GM21576 (cell line): ENCODE data around the gene RNF44.
"Not testable (repeated sequence)": the region's sequence is repeated elsewhere in the genome, so short reads cannot be mapped to it uniquely, and the experiment has no call there.

Experiments used
- ATAC-seq: cut with Tn5 transposase; IDR thresholded peaks from one replicate; pipeline ENCODE4 v1.9.1; 2021; ENCODE audit warnings: mild to moderate bottlenecking, moderate library complexity; ENCODE audit not compliant: unreplicated experiment

The RNF44 gene

GRCh38 chr5:176521699-176522263 is 15.4 kb downstream of the RNF44 start:
- no peak for ATAC-seq

GRCh38 chr5:176521286-176521685 is 15.9 kb downstream of the RNF44 start:
- ATAC-seq, result no peak

GRCh38 chr5:176519810-176520720 is 17.1 kb downstream of the RNF44 start:
- no peak for ATAC-seq

DNA sequence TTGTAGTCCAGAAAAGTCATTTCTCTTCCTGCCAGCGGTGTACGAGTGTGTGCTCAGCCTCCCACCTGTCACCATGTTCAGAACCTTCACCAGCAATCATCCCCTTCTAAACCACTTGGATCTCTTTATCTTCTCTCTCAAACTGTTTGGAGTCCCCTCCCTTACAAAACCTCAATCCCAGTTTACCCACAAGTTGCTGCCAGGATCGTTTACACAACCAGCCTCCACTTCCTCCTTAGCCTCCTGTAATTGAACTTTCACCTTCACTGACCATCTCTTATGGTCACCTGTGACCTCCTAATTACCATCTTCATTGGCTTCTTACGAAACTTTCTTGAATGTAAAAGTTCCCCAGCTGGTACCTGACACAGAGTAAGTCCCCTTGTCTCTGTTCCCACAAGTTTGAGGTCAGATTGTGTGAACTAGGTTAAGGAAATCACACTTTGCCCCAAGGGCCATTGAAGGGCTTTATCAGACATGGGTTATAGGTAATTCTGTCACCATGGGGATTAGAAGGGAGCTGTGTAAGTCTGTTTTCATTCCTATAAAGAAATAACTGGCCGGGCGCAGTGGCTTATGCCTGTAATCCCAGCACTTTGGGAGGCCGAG is 20.0 kb downstream of the RNF44 start:
- ATAC-seq, result no peak

- ATAC-seq, result no peak
Observed at GRCh38 chr5:176515396-176515795, 21.8 kb downstream of the RNF44 start.

- ATAC-seq, result no peak
Observed at GRCh38 chr5:176514244-176514950, 22.8 kb downstream of the RNF44 start.

- no peak for ATAC-seq
Observed at GRCh38 chr5:176513788-176514187, 23.4 kb downstream of the RNF44 start.

DNA sequence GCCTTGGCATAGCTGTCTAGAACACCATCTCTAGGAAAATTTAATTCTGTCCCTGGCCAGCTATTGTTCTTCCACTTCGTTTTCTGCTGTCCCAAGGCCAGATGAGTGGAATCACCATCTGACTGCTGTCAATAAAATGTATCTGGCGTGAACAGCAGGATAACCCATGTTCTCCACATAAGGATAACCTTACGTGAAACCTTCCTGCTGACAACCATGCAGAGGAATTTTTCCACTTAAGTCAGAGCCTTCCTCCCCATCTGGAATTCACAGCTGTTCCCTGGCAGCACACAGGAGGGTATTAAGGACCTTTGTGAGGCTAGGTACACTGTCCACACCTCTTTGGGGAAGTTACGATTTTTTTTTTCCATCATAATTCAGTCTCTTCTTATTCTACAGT is 28.6 kb downstream of the RNF44 start:
- ATAC-seq, result no peak

DNA sequence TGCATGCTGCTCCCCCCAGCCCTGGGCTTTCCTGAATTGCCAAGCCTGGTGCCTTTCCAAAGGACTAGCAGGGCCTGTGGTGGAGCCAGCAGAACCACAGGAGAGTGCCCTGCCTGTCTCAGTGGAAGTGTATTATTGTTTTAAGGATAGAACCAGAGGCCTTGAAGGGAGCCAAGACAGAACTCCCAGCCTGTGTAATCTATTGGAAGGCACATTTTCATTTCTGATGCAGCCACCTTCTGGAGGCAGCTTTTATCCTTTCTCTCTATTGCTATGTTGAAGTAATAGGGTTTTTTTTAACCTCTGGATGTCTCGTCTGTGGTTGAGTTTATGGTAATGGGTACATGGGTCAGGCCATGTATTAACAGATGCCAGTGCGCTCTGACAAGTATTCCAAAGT is 29.3 kb downstream of the RNF44 start:
- no peak for ATAC-seq

DNA sequence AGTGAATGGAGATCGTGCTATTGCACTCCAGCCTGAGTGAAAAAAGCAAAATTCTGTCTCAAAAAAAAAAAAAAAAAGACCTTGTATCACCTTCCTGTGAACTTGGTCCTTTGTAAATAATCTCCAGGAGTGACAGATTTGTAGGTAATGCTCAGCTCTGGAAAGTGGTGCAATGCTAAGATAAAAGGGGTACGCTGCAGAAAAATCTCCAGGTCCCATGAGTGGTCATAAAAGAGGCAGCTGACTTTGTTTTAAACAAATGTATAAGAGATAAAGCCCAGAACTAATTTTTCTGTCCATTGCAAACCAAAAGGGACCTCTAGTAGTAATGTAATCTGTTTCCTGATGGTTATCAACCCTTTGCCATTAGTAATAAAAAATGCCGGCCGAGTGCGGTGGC is 33.7 kb downstream of the RNF44 start:
- no peak for ATAC-seq

DNA sequence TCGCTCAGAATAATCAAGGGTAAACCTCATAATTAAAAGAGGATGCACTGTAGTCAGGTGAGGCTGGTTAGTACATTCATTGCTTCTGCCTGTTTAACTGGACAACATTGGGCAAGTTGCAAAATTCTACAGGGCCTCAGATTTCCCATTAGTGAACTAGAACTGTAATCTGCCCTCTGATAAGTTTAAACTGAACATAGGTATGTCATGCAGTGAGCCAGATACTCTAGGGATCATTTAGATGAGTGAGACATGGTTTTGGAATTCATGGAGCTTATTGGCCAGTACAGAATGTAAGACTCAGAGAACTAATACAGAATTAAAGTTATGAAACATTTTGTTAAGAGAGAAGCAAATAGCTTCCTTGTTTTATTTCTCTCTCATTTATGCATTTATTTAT is 35.9 kb downstream of the RNF44 start:
- ATAC-seq, result no peak

- no peak for ATAC-seq
Observed at GRCh38 chr5:176500511-176500910, 36.7 kb downstream of the RNF44 start.

- ATAC-seq, result no peak
Observed at GRCh38 chr5:176499273-176499672, 37.9 kb downstream of the RNF44 start.

- no peak for ATAC-seq
Observed at GRCh38 chr5:176497852-176498251, 39.4 kb downstream of the RNF44 start.

DNA sequence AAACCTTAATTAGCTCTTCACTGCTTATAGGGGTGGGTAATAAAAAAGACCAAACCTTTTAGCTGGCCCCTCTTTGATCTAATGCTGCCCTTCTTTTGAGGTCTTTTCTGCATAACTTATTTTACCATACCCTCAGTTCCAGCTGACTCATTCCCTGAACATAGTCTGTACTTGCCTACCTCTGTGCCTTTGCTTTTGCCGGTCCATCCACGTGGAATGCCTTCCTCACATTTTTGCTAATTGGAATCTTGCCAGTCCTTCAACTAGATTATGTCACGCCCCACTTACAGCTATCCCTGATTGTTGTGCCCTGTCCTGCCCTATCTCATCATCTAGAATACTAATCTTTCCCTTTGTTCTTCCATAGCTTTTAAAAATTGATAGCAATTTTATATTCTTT is 44.8 kb downstream of the RNF44 start:
- no peak for ATAC-seq

DNA sequence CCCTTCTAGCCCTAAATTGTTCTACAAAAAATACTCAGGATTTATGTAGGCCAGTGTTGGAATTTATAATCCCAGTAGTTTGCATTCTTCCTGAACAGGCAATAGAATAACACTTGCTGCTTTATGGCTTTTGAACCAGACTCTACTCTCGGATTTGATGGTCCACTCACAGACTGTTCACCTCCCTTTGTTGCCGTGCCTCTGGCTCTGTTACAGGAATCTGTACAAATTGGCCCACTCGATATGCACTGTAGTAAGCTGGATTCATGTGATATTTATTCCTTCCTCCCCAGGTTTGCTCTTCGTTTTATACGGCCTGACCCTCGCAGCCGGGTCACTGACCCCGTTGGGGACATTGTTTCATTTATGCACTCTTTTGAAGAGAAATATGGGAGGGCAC is 45.3 kb downstream of the RNF44 start:
- ATAC-seq, result no peak

DNA sequence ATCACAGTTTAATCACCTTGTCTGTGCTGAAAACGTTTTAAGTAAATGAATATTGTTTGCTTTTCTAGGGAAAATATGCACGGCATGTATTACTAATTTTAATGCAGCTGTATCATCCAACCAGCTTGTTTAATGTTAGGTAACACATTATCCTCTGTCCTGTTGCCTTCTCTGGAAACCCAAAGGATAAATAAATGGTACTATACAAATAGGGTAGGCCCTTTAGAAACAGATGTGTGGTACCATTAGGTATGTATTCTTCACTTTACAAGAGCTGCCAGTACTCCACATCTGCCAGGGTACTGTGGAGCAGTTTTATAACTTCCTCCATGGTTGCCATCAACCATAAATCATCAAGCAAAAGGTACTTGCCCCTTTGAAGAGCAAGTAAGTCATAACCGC is 46.1 kb downstream of the RNF44 start:
- ATAC-seq, result no peak

DNA sequence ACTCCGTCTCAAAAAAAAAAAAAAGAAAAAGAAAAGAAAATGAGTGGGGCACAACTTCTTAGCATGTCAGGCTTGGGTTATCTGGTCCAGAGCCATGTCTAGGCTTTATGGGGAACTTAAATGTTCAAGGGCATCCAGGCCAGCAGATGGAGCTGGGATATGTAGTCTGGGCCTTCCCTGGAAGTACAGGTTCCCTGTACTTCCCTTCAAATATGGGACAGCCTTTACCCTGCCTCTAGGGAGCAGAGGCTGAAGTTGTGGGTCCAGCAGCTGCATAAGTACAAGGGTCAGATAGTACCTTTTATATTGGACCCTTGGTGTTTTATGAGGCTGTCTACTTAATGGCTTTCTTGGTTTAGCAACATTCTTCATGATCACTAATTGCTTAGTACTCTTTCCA is 46.9 kb downstream of the RNF44 start:
- no peak for ATAC-seq

GRCh38 chr5:176489077-176489476 is 48.1 kb downstream of the RNF44 start:
- ATAC-seq, result no peak

GRCh38 chr5:176487160-176487559 is 50.0 kb downstream of the RNF44 start:
- not testable (repeated sequence) for ATAC-seq

GRCh38 chr5:176486189-176486757 is 50.9 kb downstream of the RNF44 start:
- no peak for ATAC-seq
